Activated CD8-positive, alpha-beta T cell treated with anti-CD3 and anti-CD28 coated beads, Interleukin-2, amount 10 ng/mL, durations not matched to agents 7 days and 5 days (primary cell): Measurements from ENCODE around the gene SET. TPM values are rescaled to one million over a fixed set of nuclear protein-coding genes. Genes with fewer than 3 reads are reported as not detected.
"Not testable (repeated sequence)": the region's sequence is repeated elsewhere in the genome, so short reads cannot be mapped to it uniquely, and the experiment has no call there.

Experiments used
- ATAC-seq: fragments of 150-1000 bp; cut with Tn5 transposase; one replicate; pipeline ENCODE4 v1.10.0; 2021; ENCODE audit warnings: moderate library complexity
- CTCF ChIA-PET: fragments of 350-600 bp; sonication (Branson Sonifier 250); formaldehyde crosslinking; loops from one replicate; lab custom pipeline; 2021; ENCODE audit warnings: antibody characterized with exemption; lab: Charles Lee
- POLR2A ChIA-PET: fragments of 350-600 bp; sonication (Branson Sonifier 250); formaldehyde crosslinking; loops from one replicate; lab custom pipeline; 2021; ENCODE audit warnings: antibody characterized with exemption; lab: Charles Lee
- DNase-seq: peaks from one replicate; pipeline ENCODE4 v3.0.0-alpha.2; 2020
- H3K27ac Mint-ChIP-seq: one replicate; pipeline ENCODE4 v1.8.0; 2021; ENCODE audit warnings: mild to moderate bottlenecking, mixed read lengths
- H3K27me3 Mint-ChIP-seq: one replicate; pipeline ENCODE4 v1.8.0; 2021; ENCODE audit warnings: low read depth, mixed read lengths
- H3K36me3 Mint-ChIP-seq: one replicate; pipeline ENCODE4 v1.8.0; 2021; ENCODE audit warnings: low read depth, mixed read lengths
- H3K4me1 Mint-ChIP-seq: one replicate; pipeline ENCODE4 v1.8.0; 2021; ENCODE audit warnings: low read depth, mixed read lengths
- H3K4me3 Mint-ChIP-seq: one replicate; pipeline ENCODE4 v1.8.0; 2021; ENCODE audit warnings: mild to moderate bottlenecking, mixed read lengths
- H3K9me3 Mint-ChIP-seq: one replicate; pipeline ENCODE4 v1.8.0; 2022; ENCODE audit warnings: mixed read lengths; ENCODE audit not compliant: insufficient read depth
- total RNA-seq, 2 experiments: library from RNA; stranded (reverse); gene quantifications; one replicate each; pipeline ENCODE4 v1.2.3, GENCODE V29; 2021

Gene SET
- total RNA-seq, 2 experiments from 2014 or later, result 574 to 607 TPM

GRCh38 chr9:128657796-128658195 lies 31.2 kb upstream of the SET start:
- peak overlapping the region; percentile 99 for H3K27ac Mint-ChIP-seq
- no peaks in the 10 kb centered on the region for H3K9me3 Mint-ChIP-seq
- H3K4me3 Mint-ChIP-seq, result no peak overlapping the region
- ChIA-PET POLR2A (interaction anchor here (1.2 kb wide), 2 partner anchors 27 to 32 kb away, joined by 4 to 6 read pairs; partner anchors contain the start of gene SET), CTCF (interaction anchor here (0.6 to 1.1 kb wide), 3 partner anchors 27 to 221 kb away, joined by 3 to 4 read pairs (median 3); partner anchors contain the start of gene ENDOG)
- H3K4me1 Mint-ChIP-seq, result peaks cover 13% of the 10 kb centered on the region
- DNase-seq, result no peak
- H3K36me3 Mint-ChIP-seq, result peaks cover 5% of the 10 kb centered on the region
- ATAC-seq, result no peak
- H3K27me3 Mint-ChIP-seq, result no peaks in the 10 kb centered on the region

GRCh38 chr9:128666481-128666941 lies 22.5 kb upstream of the SET start:
- H3K4me1 Mint-ChIP-seq, H3K27me3 Mint-ChIP-seq, DNase-seq, CTCF ChIA-PET, H3K36me3 Mint-ChIP-seq, ATAC-seq, H3K27ac Mint-ChIP-seq, H3K9me3 Mint-ChIP-seq, H3K4me3 Mint-ChIP-seq, POLR2A ChIA-PET: not testable (repeated sequence)

GRCh38 chr9:128669786-128670185 lies 19.2 kb upstream of the SET start:
- CTCF ChIA-PET, result interaction anchor here (1.1 kb wide), 1 partner anchor 32 kb away, joined by 4 read pairs; the partner anchor contains the start of gene PKN3
- Mint-ChIP-seq H3K27me3 (no peaks in the 10 kb centered on the region), H3K36me3 (no peaks in the 10 kb centered on the region), H3K9me3 (no peaks in the 10 kb centered on the region), H3K27ac (no peak overlapping the region), H3K4me1 (no peaks in the 10 kb centered on the region), H3K4me3 (no peak overlapping the region)
- POLR2A ChIA-PET, result no interaction called here
- ATAC-seq (no peak), DNase-seq (no peak)

GRCh38 chr9:128675382-128675781 lies 13.6 kb upstream of the SET start:
- H3K27ac Mint-ChIP-seq, result no peak overlapping the region
- ChIA-PET CTCF (no interaction called here), POLR2A (no interaction called here)

GRCh38 chr9:128677794-128678193 lies 11.2 kb upstream of the SET start:
- H3K27ac Mint-ChIP-seq, result no peak overlapping the region
- H3K4me3 Mint-ChIP-seq, result no peak overlapping the region
- DNase-seq (no peak), ATAC-seq (no peak)
- H3K36me3 Mint-ChIP-seq, result peaks cover 13% of the 10 kb centered on the region
- POLR2A ChIA-PET, result no interaction called here
- no peaks in the 10 kb centered on the region for H3K9me3 Mint-ChIP-seq
- peaks cover 3% of the 10 kb centered on the region for H3K4me1 Mint-ChIP-seq
- CTCF ChIA-PET, result no interaction called here
- H3K27me3 Mint-ChIP-seq, result no peaks in the 10 kb centered on the region

More at GRCh38 chr9:128675382-128675781, 13.6 kb upstream of the SET start:
- H3K36me3 Mint-ChIP-seq, result peaks cover 9% of the 10 kb centered on the region
- no peak overlapping the region for H3K4me3 Mint-ChIP-seq
- no peak for ATAC-seq
- no peaks in the 10 kb centered on the region for H3K27me3 Mint-ChIP-seq
- H3K9me3 Mint-ChIP-seq, result no peaks in the 10 kb centered on the region
- no peaks in the 10 kb centered on the region for H3K4me1 Mint-ChIP-seq
- DNase-seq, result no peak

GRCh38 chr9:128683340-128684064 lies 5.5 kb upstream of the SET start:
- no peaks in the 10 kb centered on the region for H3K27me3 Mint-ChIP-seq
- no peaks in the 10 kb centered on the region for H3K9me3 Mint-ChIP-seq
- peak overlapping the region; percentile 91 for H3K4me3 Mint-ChIP-seq
- peak; percentile 34 for ATAC-seq
- H3K36me3 Mint-ChIP-seq, result peaks cover 22% of the 10 kb centered on the region
- peaks cover 53% of the 10 kb centered on the region for H3K4me1 Mint-ChIP-seq
- H3K27ac Mint-ChIP-seq, result peak overlapping the region; percentile 88
- POLR2A ChIA-PET, result interaction anchor here (0.6 to 1.9 kb wide), 5 partner anchors 29 to 347 kb away, joined by 3 to 4 read pairs (median 4); partner anchors contain the start of gene ZDHHC12
- CTCF ChIA-PET, result interaction anchor here (1.2 to 2.3 kb wide), 3 partner anchors 9 to 135 kb away, joined by 3 to 12 read pairs (median 8); partner anchors contain the start of genes ENDOG and PKN3
- peak; percentile 58 for DNase-seq

- Mint-ChIP-seq H3K9me3 (no peaks in the 10 kb centered on the region), H3K4me3 (peak overlapping the region; percentile 91), H3K4me1 (peaks cover 53% of the 10 kb centered on the region), H3K36me3 (peaks cover 22% of the 10 kb centered on the region), H3K27ac (peak overlapping the region; percentile 88), H3K27me3 (no peaks in the 10 kb centered on the region)
- ATAC-seq (no peak), DNase-seq (no peak)
- ChIA-PET POLR2A (interaction anchor here (0.6 to 1.9 kb wide), 5 partner anchors 29 to 348 kb away, joined by 3 to 4 read pairs (median 3); partner anchors contain the start of gene ZDHHC12), CTCF (interaction anchor here (0.9 to 2.3 kb wide), 4 partner anchors 9 to 134 kb away, joined by 3 to 12 read pairs (median 6); partner anchors contain the start of genes ENDOG and PKN3)
Measured at GRCh38 chr9:128684065-128684324, 5.0 kb upstream of the SET start.

- CTCF ChIA-PET, result interaction anchor here (0.6 to 2.3 kb wide), 5 partner anchors 8 to 134 kb away, joined by 3 to 12 read pairs (median 3); partner anchors contain the start of genes ENDOG, PKN3 and ZER1
- H3K4me1 Mint-ChIP-seq, result peaks cover 53% of the 10 kb centered on the region
Measured at GRCh38 chr9:128684325-128685199, 4.5 kb upstream of the SET start.

GRCh38 chr9:128685636-128686489 lies 3.2 kb upstream of the SET start:
- Mint-ChIP-seq H3K4me3 (peak overlapping the region; percentile 91), H3K4me1 (peaks cover 53% of the 10 kb centered on the region), H3K27ac (peak overlapping the region; percentile 88), H3K27me3 (no peaks in the 10 kb centered on the region), H3K9me3 (no peaks in the 10 kb centered on the region), H3K36me3 (peaks cover 28% of the 10 kb centered on the region)
- ChIA-PET CTCF (interaction anchor here (1.0 to 2.3 kb wide), 3 partner anchors 16 to 133 kb away, joined by 3 to 12 read pairs (median 8); partner anchors contain the start of genes ENDOG and PKN3), POLR2A (interaction anchor here (0.6 to 1.2 kb wide), 3 partner anchors 28 to 91 kb away, joined by 3 to 5 read pairs (median 4); partner anchors contain the start of gene ZDHHC12)
- DNase-seq (peak; percentile 66), ATAC-seq (peak; percentile 22)

More at GRCh38 chr9:128684325-128685199, 4.5 kb upstream of the SET start:
- peak; percentile 66 for ATAC-seq
- H3K36me3 Mint-ChIP-seq, result peaks cover 22% of the 10 kb centered on the region
- DNase-seq, result peak; percentile 89
- POLR2A ChIA-PET, result interaction anchor here (0.7 to 1.9 kb wide), 7 partner anchors 13 to 264 kb away, joined by 3 to 5 read pairs (median 4); partner anchors contain the start of gene ZDHHC12
- no peaks in the 10 kb centered on the region for H3K27me3 Mint-ChIP-seq
- peak overlapping the region; percentile 88 for H3K27ac Mint-ChIP-seq
- H3K4me3 Mint-ChIP-seq, result peak overlapping the region; percentile 91
- H3K9me3 Mint-ChIP-seq, result no peaks in the 10 kb centered on the region

GRCh38 chr9:128687453-128687852 lies 1.6 kb upstream of the SET start:
- H3K36me3 Mint-ChIP-seq, result peaks cover 36% of the 10 kb centered on the region
- POLR2A ChIA-PET, result interaction anchor here (0.6 to 2.5 kb wide), 3 partner anchors 10 to 488 kb away, joined by 3 to 6 read pairs (median 3); partner anchors contain the start of gene ZDHHC12
- H3K9me3 Mint-ChIP-seq, result no peaks in the 10 kb centered on the region
- DNase-seq, result no peak
- peak overlapping the region; percentile 88 for H3K27ac Mint-ChIP-seq
- H3K4me1 Mint-ChIP-seq, result peaks cover 62% of the 10 kb centered on the region
- ATAC-seq, result no peak
- no peaks in the 10 kb centered on the region for H3K27me3 Mint-ChIP-seq
- H3K4me3 Mint-ChIP-seq, result peak overlapping the region; percentile 15
- CTCF ChIA-PET, result no interaction called here
